Mesendoderm (in vitro differentiated cells): ENCODE results near the gene PLXNC1.
A peak's percentile ranks its signal among the peaks of the same experiment; 100 is the strongest.

ENCODE experiments used
- DNase-seq: peaks from one replicate; pipeline ENCODE4 v3.0.0; 2013
- H2AK5ac ChIP-seq: 2 replicates; pipeline ENCODE4 v1.6.1; 2013; ENCODE audit warnings: low read length, inconsistent platforms
- H2BK120ac ChIP-seq: 2 replicates; pipeline ENCODE4 v1.6.1; 2013; ENCODE audit warnings: low read depth, mild to moderate bottlenecking, low read length, moderate library complexity, mixed read lengths
- H2BK15ac ChIP-seq: replicated peaks from 2 replicates; pipeline ENCODE4 v1.6.1; 2013; ENCODE audit warnings: low read depth, mild to moderate bottlenecking, moderate library complexity
- H2BK5ac ChIP-seq: 2 replicates; pipeline ENCODE4 v1.6.1; 2013; ENCODE audit warnings: low read length, inconsistent platforms
- H3K18ac ChIP-seq: 2 replicates; pipeline ENCODE4 v1.6.1; 2013; ENCODE audit warnings: mild to moderate bottlenecking, low read length, mixed read lengths
- H3K23ac ChIP-seq: one replicate; pipeline ENCODE4 v1.6.1; 2013; ENCODE audit warnings: low read length
- H3K27ac ChIP-seq: 2 replicates; pipeline ENCODE4 v1.5.1; 2013; ENCODE audit warnings: low read depth, mild to moderate bottlenecking, inconsistent platforms, low read length, moderate library complexity
- H3K27me3 ChIP-seq: 2 replicates; pipeline ENCODE4 v1.6.1; 2013; ENCODE audit warnings: low read length, control low read depth, mild to moderate bottlenecking, inconsistent platforms; ENCODE audit not compliant: insufficient read depth, poor library complexity
- H3K36me3 ChIP-seq: 2 replicates; pipeline ENCODE4 v1.6.1; 2013; ENCODE audit warnings: low read length, inconsistent platforms; ENCODE audit not compliant: control insufficient read depth, insufficient read depth
- H3K4ac ChIP-seq: one replicate; pipeline ENCODE4 v1.6.1; 2013; ENCODE audit warnings: low read depth, mild to moderate bottlenecking, low read length, moderate library complexity
- H3K4me1 ChIP-seq: 2 replicates; pipeline ENCODE4 v1.6.1; 2013; ENCODE audit warnings: low read depth, low read length, inconsistent platforms; ENCODE audit not compliant: control insufficient read depth
- H3K4me2 ChIP-seq: 2 replicates; pipeline ENCODE4 v1.6.1; 2013; ENCODE audit warnings: low read length
- H3K4me3 ChIP-seq: 2 replicates; pipeline ENCODE4 v1.5.1; 2013; ENCODE audit warnings: mild to moderate bottlenecking, low read length
- H3K56ac ChIP-seq: one replicate; pipeline ENCODE4 v1.6.1; 2013; ENCODE audit warnings: low read length
- H3K79me1 ChIP-seq: 2 replicates; pipeline ENCODE4 v1.6.1; 2013; ENCODE audit warnings: low read length, inconsistent platforms
- H3K79me2 ChIP-seq: 2 replicates; pipeline ENCODE4 v1.6.1; 2013; ENCODE audit warnings: mild to moderate bottlenecking, low read length; ENCODE audit not compliant: control insufficient read depth, insufficient read depth
- H3K9ac ChIP-seq: 2 replicates; pipeline ENCODE4 v1.6.1; 2013; ENCODE audit warnings: low read length, inconsistent platforms
- H4K5ac ChIP-seq: one replicate; pipeline ENCODE4 v1.6.1; 2013; ENCODE audit warnings: low read length
- H4K8ac ChIP-seq: one replicate; pipeline ENCODE4 v1.6.1; 2013; ENCODE audit warnings: low read depth, mild to moderate bottlenecking, control low read depth, low read length, moderate library complexity
- WGBS: extraction: QIAGEN DNeasy Blood & Tissue Kit; methylation state at CpG from one replicate; pipeline ENCODE4 v1.1.7; 2013; ENCODE audit warnings: low lambda C conversion rate, missing lambda C conversion rate; ENCODE audit not compliant: insufficient coverage; ENCODE audit errors: extremely low coverage; 5-methylcytosine and 5-hydroxymethylcytosine counted together

PLXNC1 gene

GRCh38 chr12:94148739-94149118 is 352 bp downstream of the PLXNC1 start:
- no peak overlapping the region for H2BK5ac ChIP-seq
- no peak overlapping the region for H2BK15ac ChIP-seq
- H3K18ac ChIP-seq, result peak overlapping the region; percentile 16
- no peaks in the 10 kb centered on the region for H3K79me1 ChIP-seq
- no peaks in the 10 kb centered on the region for H3K79me2 ChIP-seq
- no peak overlapping the region for H2BK120ac ChIP-seq
- H4K8ac ChIP-seq, result no peak overlapping the region
- H3K56ac ChIP-seq, result peak overlapping the region; percentile 87
- DNase-seq, result no peak
- H3K4me1 ChIP-seq, result no peaks in the 10 kb centered on the region
- H3K27ac ChIP-seq, result no peak overlapping the region
- peaks cover 24% of the 10 kb centered on the region for H3K27me3 ChIP-seq
- H3K4ac ChIP-seq, result no peak overlapping the region
- H3K9ac ChIP-seq, result peak overlapping the region; percentile 66
- peak overlapping the region; percentile 16 for H3K4me3 ChIP-seq
- WGBS, result no CpG with 5 or more reads among the region's 62 CpGs
- H4K5ac ChIP-seq, result no peak overlapping the region
- peak overlapping the region; percentile 69 for H3K4me2 ChIP-seq
- no peaks in the 10 kb centered on the region for H3K36me3 ChIP-seq
- no peak overlapping the region for H2AK5ac ChIP-seq
- H3K23ac ChIP-seq, result no peak overlapping the region

- no peak overlapping the region for H3K4ac ChIP-seq
- H3K79me2 ChIP-seq, result no peaks in the 10 kb centered on the region
- H2BK15ac ChIP-seq, result no peak overlapping the region
- WGBS, result no CpG with 5 or more reads among the region's 76 CpGs
- H3K4me2 ChIP-seq, result peak overlapping the region; percentile 69
- H3K27ac ChIP-seq, result no peak overlapping the region
- no peak overlapping the region for H3K23ac ChIP-seq
- peaks cover 24% of the 10 kb centered on the region for H3K27me3 ChIP-seq
- peak overlapping the region; percentile 87 for H3K56ac ChIP-seq
- H4K8ac ChIP-seq, result no peak overlapping the region
- peak overlapping the region; percentile 16 for H3K18ac ChIP-seq
- peak; percentile 70 for DNase-seq
- no peak overlapping the region for H2BK120ac ChIP-seq
- peak overlapping the region; percentile 16 for H3K4me3 ChIP-seq
- no peak overlapping the region for H2BK5ac ChIP-seq
- H3K9ac ChIP-seq, result peak overlapping the region; percentile 66
- H2AK5ac ChIP-seq, result no peak overlapping the region
- no peaks in the 10 kb centered on the region for H3K79me1 ChIP-seq
- no peaks in the 10 kb centered on the region for H3K36me3 ChIP-seq
- H3K4me1 ChIP-seq, result no peaks in the 10 kb centered on the region
- no peak overlapping the region for H4K5ac ChIP-seq
Measured at GRCh38 chr12:94149119-94149780, 873 bp downstream of the PLXNC1 start.

GRCh38 chr12:94149781-94150239 is 1.4 kb downstream of the PLXNC1 start:
- Histone ChIP-seq H4K8ac (no peak overlapping the region), H2AK5ac (no peak overlapping the region), H4K5ac (no peak overlapping the region), H3K79me2 (no peaks in the 10 kb centered on the region), H3K18ac (no peak overlapping the region), H3K23ac (no peak overlapping the region), H3K4me2 (peak overlapping the region; percentile 57), H3K56ac (peak overlapping the region; percentile 76), H3K4ac (no peak overlapping the region), H3K27ac (no peak overlapping the region), H2BK15ac (no peak overlapping the region), H3K9ac (peak overlapping the region; percentile 20), H2BK5ac (no peak overlapping the region), H3K4me3 (no peak overlapping the region), H3K4me1 (no peaks in the 10 kb centered on the region), H3K27me3 (peaks cover 24% of the 10 kb centered on the region), H3K79me1 (no peaks in the 10 kb centered on the region), H2BK120ac (no peak overlapping the region), H3K36me3 (no peaks in the 10 kb centered on the region)
- no CpG with 5 or more reads among the region's 49 CpGs for WGBS
- DNase-seq, result peak; percentile 72

- Histone ChIP-seq H3K4ac (no peak overlapping the region), H3K4me3 (no peak overlapping the region), H3K27me3 (peaks cover 24% of the 10 kb centered on the region), H3K4me1 (no peaks in the 10 kb centered on the region), H3K4me2 (peak overlapping the region; percentile 57), H3K79me2 (no peaks in the 10 kb centered on the region), H3K23ac (no peak overlapping the region), H3K79me1 (no peaks in the 10 kb centered on the region), H2BK120ac (no peak overlapping the region), H3K9ac (peak overlapping the region; percentile 9), H3K36me3 (no peaks in the 10 kb centered on the region), H4K5ac (no peak overlapping the region), H2BK5ac (no peak overlapping the region), H2AK5ac (no peak overlapping the region), H3K18ac (no peak overlapping the region), H3K56ac (peak overlapping the region; percentile 26), H3K27ac (no peak overlapping the region), H4K8ac (no peak overlapping the region), H2BK15ac (no peak overlapping the region)
- no peak for DNase-seq
- WGBS, result no CpG with 5 or more reads among the region's 33 CpGs
Measured at GRCh38 chr12:94150240-94151121, 2.1 kb downstream of the PLXNC1 start.

- H3K79me2 ChIP-seq, result no peaks in the 10 kb centered on the region
- no peaks in the 10 kb centered on the region for H3K4me1 ChIP-seq
- no peak overlapping the region for H3K4me3 ChIP-seq
- H2BK5ac ChIP-seq, result no peak overlapping the region
- no peak overlapping the region for H3K18ac ChIP-seq
- peaks cover 24% of the 10 kb centered on the region for H3K27me3 ChIP-seq
- no peak overlapping the region for H3K56ac ChIP-seq
- no peak overlapping the region for H3K4ac ChIP-seq
- no CpG with 5 or more reads among the region's 8 CpGs for WGBS
- H3K79me1 ChIP-seq, result no peaks in the 10 kb centered on the region
- H3K27ac ChIP-seq, result no peak overlapping the region
- no peak overlapping the region for H3K9ac ChIP-seq
- H3K36me3 ChIP-seq, result no peaks in the 10 kb centered on the region
- no peak for DNase-seq
- H2AK5ac ChIP-seq, result no peak overlapping the region
- H4K5ac ChIP-seq, result no peak overlapping the region
- H2BK120ac ChIP-seq, result no peak overlapping the region
- no peak overlapping the region for H3K4me2 ChIP-seq
- no peak overlapping the region for H3K23ac ChIP-seq
- H2BK15ac ChIP-seq, result no peak overlapping the region
- H4K8ac ChIP-seq, result no peak overlapping the region
Measured at GRCh38 chr12:94151582-94151981, 3.2 kb downstream of the PLXNC1 start.
